HCT116 (cell line): ENCODE results near the gene SF3B4. TPM values are rescaled to one million over a fixed set of nuclear protein-coding genes. Genes with fewer than 3 reads are reported as not detected.

ENCODE experiments used
- ATAC-seq: fragments of 200-7000 bp; cut with Tn5 transposase; 2 replicates; pipeline ENCODE4 v1.9.1; 2020; ENCODE audit warnings: mild to moderate bottlenecking, moderate library complexity
- BruUV-seq: library from RNA; stranded (reverse); fragments of 400-500 nt; replicated peaks from 2 replicates; lab custom pipeline; 2021; lab: Mats Ljungman, UMichigan
- CTCF ChIA-PET: fragments of 300-600 bp; sonication (Branson Sonifier 250); formaldehyde crosslinking; loops from one replicate; lab custom pipeline; 2021; ENCODE audit warnings: antibody characterized with exemption; lab: Charles Lee
- POLR2A ChIA-PET: fragments of 300-600, 350-600 bp; sonication (Branson Sonifier 250); formaldehyde crosslinking; loops from one replicate; lab custom pipeline; 2021; ENCODE audit warnings: antibody characterized with exemption; lab: Charles Lee
- RAD21 ChIA-PET, 2 experiments: fragments of 300-600 bp; sonication (Branson Sonifier 250); formaldehyde crosslinking; loops; one replicate each; lab custom pipeline; 2023; ENCODE audit warnings: low total read pairs in 2 of 2; ENCODE audit not compliant: uncharacterized antibody in 2 of 2, unreplicated experiment in 2 of 2, low non-redundant PET in 1 of 2; lab: Charles Lee
- DNase-seq: peaks from one replicate; pipeline ENCODE4 v3.0.0-alpha.2; 2010; ENCODE audit warnings: low read depth, low spot score
- H2AFZ ChIP-seq: fragments of 200-600 bp; shearing (Covaris generic), sonication (generic); 2 replicates; pipeline ENCODE4 v1.6.1; 2017; ENCODE audit warnings: low read depth, mixed run types, mixed read lengths, antibody characterized with exemption, low read length; ENCODE audit not compliant: poor library complexity, severe bottlenecking
- H3K27ac ChIP-seq: 2 replicates; pipeline ENCODE4 v1.5.1; 2012; ENCODE audit warnings: low read depth, low read length
- H3K27me3 ChIP-seq: fragments of 200-600 bp; sonication (generic); 2 replicates; pipeline ENCODE4 v1.6.1; 2016; ENCODE audit warnings: mixed run types, low read length, mixed read lengths; ENCODE audit not compliant: insufficient read depth
- H3K36me3 ChIP-seq, 2 experiments: fragments of 200-500 bp in 1 of 2; fragments of 200-600 bp in 1 of 2; sonication (Bioruptor generic) in 1 of 2; sonication (generic) in 1 of 2; 2 replicates each; pipeline versions ENCODE4 v1.5.1 to v1.6.1; 2014 to 2016; ENCODE audit warnings: low read length in 2 of 2, inconsistent platforms in 1 of 2, mixed read lengths in 1 of 2, mixed run types in 1 of 2; ENCODE audit not compliant: insufficient read depth in 2 of 2, control insufficient read depth in 1 of 2
- H3K4me1 ChIP-seq, 2 experiments: fragments of 200-600 bp in 1 of 2; sonication (generic) in 1 of 2; 2 replicates each; pipeline versions ENCODE4 v1.5.1 to v1.6.1; 2012 to 2017; ENCODE audit warnings: low read length in 2 of 2, inconsistent platforms in 1 of 2, mild to moderate bottlenecking in 1 of 2, mixed read lengths in 1 of 2, mixed run types in 1 of 2, moderate library complexity in 1 of 2; ENCODE audit not compliant: insufficient read depth in 2 of 2, control insufficient read depth in 1 of 2
- H3K4me2 ChIP-seq: fragments of 200-600 bp; sonication (generic); 2 replicates; pipeline ENCODE4 v1.6.1; 2017; ENCODE audit warnings: mixed run types, low read length, mixed read lengths
- H3K4me3 ChIP-seq, 2 experiments: fragments of 200-600 bp in 1 of 2; sonication (generic) in 1 of 2; replicated peaks in 1 of 2; 2 replicates each; pipeline ENCODE4 v1.5.1; 2011 to 2016; ENCODE audit warnings: low read length in 2 of 2, control low read depth in 1 of 2, low read depth in 1 of 2, mild to moderate bottlenecking in 1 of 2, mixed read lengths in 1 of 2, mixed run types in 1 of 2
- H3K79me2 ChIP-seq: fragments of 200-600 bp; sonication (generic); 2 replicates; pipeline ENCODE4 v1.6.1; 2017; ENCODE audit warnings: mild to moderate bottlenecking, mixed run types, low read length, moderate library complexity, mixed read lengths; ENCODE audit not compliant: insufficient read depth
- H3K9ac ChIP-seq: fragments of 200-600 bp; sonication (generic); 2 replicates; pipeline ENCODE4 v1.6.1; 2016; ENCODE audit warnings: low read length, mixed read lengths
- H3K9me2 ChIP-seq: fragments of 200-600 bp; sonication (generic), shearing (Covaris generic); 2 replicates; pipeline ENCODE4 v1.6.1; 2017; ENCODE audit warnings: mixed run types, mild to moderate bottlenecking, moderate library complexity; ENCODE audit not compliant: insufficient read depth
- H3K9me3 ChIP-seq, 2 experiments: fragments of 200-500 bp in 1 of 2; fragments of 200-600 bp in 1 of 2; sonication (Bioruptor generic) in 1 of 2; sonication (generic) in 1 of 2; 2 replicates each; pipeline ENCODE4 v1.6.1; 2014 to 2017; ENCODE audit warnings: low read length in 2 of 2, mixed read lengths in 2 of 2, inconsistent platforms in 1 of 2, low read depth in 1 of 2, mild to moderate bottlenecking in 1 of 2, mixed run types in 1 of 2, moderate library complexity in 1 of 2; ENCODE audit not compliant: control insufficient read depth in 1 of 2, insufficient read depth in 1 of 2
- H4K20me1 ChIP-seq: fragments of 200-600 bp; sonication (generic), shearing (Covaris generic); 2 replicates; pipeline ENCODE4 v1.6.1; 2017; ENCODE audit warnings: mixed run types, mild to moderate bottlenecking, moderate library complexity; ENCODE audit not compliant: insufficient read depth
- EGR1 ChIP-seq: IDR thresholded peaks from 2 replicates; pipeline ENCODE4 v1.6.1; 2012; ENCODE audit warnings: low read depth
- EZH2 ChIP-seq: fragments of 200-600 bp; sonication (generic); IDR thresholded peaks from 2 replicates; pipeline ENCODE4 v1.6.1; 2017; ENCODE audit warnings: antibody characterized with exemption, mixed run types
- EZH2phosphoT487 ChIP-seq: fragments of 200-600 bp; IDR thresholded peaks from 2 replicates; pipeline ENCODE4 v1.6.1; 2018; ENCODE audit warnings: antibody characterized with exemption, borderline replicate concordance
- FOSL1 ChIP-seq: IDR thresholded peaks from 2 replicates; pipeline ENCODE4 v1.6.1; 2012; ENCODE audit warnings: low read depth
- JUND ChIP-seq: IDR thresholded peaks from 2 replicates; pipeline ENCODE4 v1.6.1; 2012
- POLR2A ChIP-seq: IDR thresholded peaks from 2 replicates; pipeline ENCODE4 v1.7.0; 2011; ENCODE audit warnings: borderline replicate concordance; ENCODE audit not compliant: insufficient read depth, insufficient read length; ENCODE audit errors: extremely low read depth
- POLR2AphosphoS5 ChIP-seq: IDR thresholded peaks from 2 replicates; pipeline ENCODE4 v1.6.1; 2011; ENCODE audit warnings: mild to moderate bottlenecking, low read depth, low read length, moderate library complexity
- RAD21 ChIP-seq: IDR thresholded peaks from 2 replicates; pipeline ENCODE4 v1.6.1; 2012; ENCODE audit warnings: low read depth, mild to moderate bottlenecking
- ZFX ChIP-seq: fragments of 450-650 bp; IDR thresholded peaks from 2 replicates; pipeline ENCODE4 v1.6.1; 2017
- ZNF274 ChIP-seq: fragments of 200-500 bp; sonication (Bioruptor generic); IDR thresholded peaks from 2 replicates; pipeline ENCODE4 v1.6.1; 2014; ENCODE audit warnings: mild to moderate bottlenecking, low read depth, low read length, inconsistent platforms
- intact Hi-C: fragments of 100-400 bp; cut with micrococcal nuclease; formaldehyde crosslinking; loops from 2 replicates; pipeline ENCODE4 v1.10.0; 2022
- total RNA-seq: library from RNA; stranded (reverse); gene quantifications from one replicate; pipeline ENCODE4 v1.2.1, GENCODE V29; 2021; ENCODE audit not compliant: unreplicated experiment
- TF ChIP-seq, protein P1 (sequence below): IDR thresholded peaks from 2 replicates; pipeline ENCODE4 v1.6.1; 2012
- TF ChIP-seq, protein P2 (sequence below): IDR thresholded peaks from 2 replicates; pipeline ENCODE4 v1.6.1; 2011; ENCODE audit warnings: mild to moderate bottlenecking, low read length, moderate library complexity; ENCODE audit not compliant: insufficient replicate concordance; ENCODE audit errors: extremely low read depth
- TF ChIP-seq, protein P3 (sequence below), 3 experiments: fragments of 200-600 bp in 1 of 3; sonication (generic) in 1 of 3; IDR thresholded peaks in 2 of 3; conservative IDR thresholded peaks in 1 of 3; 2 replicates each; pipeline ENCODE4 v1.5.1; 2012 to 2017; ENCODE audit warnings: low read depth in 2 of 3, low read length in 2 of 3, antibody characterized with exemption in 1 of 3, borderline replicate concordance in 1 of 3, control low read depth in 1 of 3, mild to moderate bottlenecking in 1 of 3, mixed read lengths in 1 of 3, mixed run types in 1 of 3, moderate library complexity in 1 of 3; ENCODE audit not compliant: insufficient read depth in 1 of 3
- TF ChIP-seq, protein P4 (sequence below): IDR thresholded peaks from 2 replicates; pipeline ENCODE4 v1.6.1; 2012

The SF3B4 gene
- total RNA-seq, 1 experiment from 2014 or later, result 88.5 TPM

DNA sequence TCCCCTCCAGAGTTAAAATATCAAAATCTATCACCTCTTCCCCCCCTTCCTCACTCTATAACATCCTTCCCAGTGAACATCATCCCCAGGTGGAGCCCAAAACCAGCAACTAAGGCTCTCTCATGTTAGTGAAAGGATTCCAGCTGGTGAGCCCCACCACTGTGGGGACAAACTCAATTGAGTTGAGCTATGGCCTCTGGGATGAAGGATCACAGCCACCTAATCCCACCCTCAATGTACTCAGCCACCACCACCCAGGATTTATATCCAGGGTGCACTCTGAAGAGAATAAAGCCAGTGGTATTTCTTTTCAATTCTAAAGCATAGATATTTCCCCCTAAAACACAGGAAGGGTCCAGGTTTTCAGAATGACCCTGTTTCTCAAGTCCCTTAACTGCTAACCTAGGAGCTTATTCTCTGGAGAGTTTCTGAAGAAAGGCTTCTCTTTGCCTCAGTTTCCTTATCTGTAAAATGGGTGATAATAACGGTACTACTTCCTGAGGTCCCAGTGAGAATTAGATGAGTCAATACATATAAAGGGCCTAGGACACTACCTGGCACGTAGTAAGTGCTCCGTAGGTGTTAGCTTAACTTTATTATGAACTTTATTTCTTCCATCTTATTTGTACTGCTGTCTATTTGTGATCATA lies 43.9 kb downstream of the SF3B4 start:
- no TSS peak for BruUV-seq
- TF ChIP-seq, protein P1, sequence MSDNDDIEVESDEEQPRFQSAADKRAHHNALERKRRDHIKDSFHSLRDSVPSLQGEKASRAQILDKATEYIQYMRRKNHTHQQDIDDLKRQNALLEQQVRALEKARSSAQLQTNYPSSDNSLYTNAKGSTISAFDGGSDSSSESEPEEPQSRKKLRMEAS, result no peak
- TF ChIP-seq EGR1, result no peak
- TF ChIP-seq, protein P2, sequence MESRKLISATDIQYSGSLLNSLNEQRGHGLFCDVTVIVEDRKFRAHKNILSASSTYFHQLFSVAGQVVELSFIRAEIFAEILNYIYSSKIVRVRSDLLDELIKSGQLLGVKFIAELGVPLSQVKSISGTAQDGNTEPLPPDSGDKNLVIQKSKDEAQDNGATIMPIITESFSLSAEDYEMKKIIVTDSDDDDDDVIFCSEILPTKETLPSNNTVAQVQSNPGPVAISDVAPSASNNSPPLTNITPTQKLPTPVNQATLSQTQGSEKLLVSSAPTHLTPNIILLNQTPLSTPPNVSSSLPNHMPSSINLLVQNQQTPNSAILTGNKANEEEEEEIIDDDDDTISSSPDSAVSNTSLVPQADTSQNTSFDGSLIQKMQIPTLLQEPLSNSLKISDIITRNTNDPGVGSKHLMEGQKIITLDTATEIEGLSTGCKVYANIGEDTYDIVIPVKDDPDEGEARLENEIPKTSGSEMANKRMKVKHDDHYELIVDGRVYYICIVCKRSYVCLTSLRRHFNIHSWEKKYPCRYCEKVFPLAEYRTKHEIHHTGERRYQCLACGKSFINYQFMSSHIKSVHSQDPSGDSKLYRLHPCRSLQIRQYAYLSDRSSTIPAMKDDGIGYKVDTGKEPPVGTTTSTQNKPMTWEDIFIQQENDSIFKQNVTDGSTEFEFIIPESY, result no peak
- TF ChIP-seq, all 23 proteins: peak for 0
- ATAC-seq (no peak), DNase-seq (no peak)
- H3K9me2 ChIP-seq, result no peaks in the 10 kb centered on the region
- POLR2A ChIA-PET, result interaction anchor here (1.4 to 5.4 kb wide), 2 partner anchors 34 to 40 kb away, joined by 4 to 37 read pairs; no protein-coding TSS in a partner anchor
- no peaks in the 10 kb centered on the region for H3K9me3 ChIP-seq
- H3K4me3 ChIP-seq, result no peak overlapping the region
- no peak overlapping the region for H3K9ac ChIP-seq
- peak overlapping the region; percentile 91; the same call in 1 of the 2 replicates for H3K27ac ChIP-seq
- RAD21 ChIA-PET, result no interaction called here
- intact Hi-C loops, result no loop called here
- H4K20me1 ChIP-seq, result no peaks in the 10 kb centered on the region
- CTCF ChIA-PET, result interaction anchor here (1.1 kb wide), 1 partner anchor 303 kb away, joined by 3 read pairs; no protein-coding TSS in a partner anchor
- no peaks in the 10 kb centered on the region for H3K79me2 ChIP-seq
- no peaks in the 10 kb centered on the region for H3K36me3 ChIP-seq
- H2AFZ ChIP-seq, result no peak overlapping the region
- H3K4me1 ChIP-seq, result peaks cover 14 to 37% of the 10 kb centered on the region in 2 experiments
- H3K27me3 ChIP-seq, result no peaks in the 10 kb centered on the region
- H3K4me2 ChIP-seq, result peak overlapping the region; percentile 91; the same call in 1 of the 2 replicates

DNA sequence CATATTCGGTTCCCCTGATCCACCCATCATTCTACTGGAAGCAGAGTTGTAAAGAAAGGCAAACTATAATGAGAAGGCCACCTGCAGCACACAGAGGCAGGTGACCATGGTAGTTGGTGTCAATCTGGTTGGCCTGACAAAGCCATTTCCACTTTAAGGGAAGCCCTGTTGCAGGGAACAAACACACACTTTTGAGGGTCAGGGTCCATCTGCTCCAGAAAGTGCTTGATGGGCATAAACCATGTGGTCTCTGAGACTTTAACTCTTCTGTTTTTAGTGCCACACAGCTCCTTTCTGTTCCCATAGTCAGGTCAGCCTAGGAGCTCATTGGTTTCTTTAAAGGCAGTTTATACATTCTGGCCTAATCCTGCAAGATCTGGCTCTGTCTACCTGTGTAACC lies 45.7 kb downstream of the SF3B4 start:
- Histone ChIP-seq H3K79me2 (no peaks in the 10 kb centered on the region), H3K36me3 (no peaks in the 10 kb centered on the region), H3K4me2 (no peak overlapping the region), H3K4me3 (no peak overlapping the region), H3K9me2 (no peaks in the 10 kb centered on the region), H3K27ac (no peak overlapping the region), H3K9ac (no peak overlapping the region), H4K20me1 (no peaks in the 10 kb centered on the region), H3K4me1 (peaks cover 13 to 21% of the 10 kb centered on the region in 2 experiments), H3K27me3 (no peaks in the 10 kb centered on the region), H2AFZ (no peak overlapping the region), H3K9me3 (no peaks in the 10 kb centered on the region)
- BruUV-seq, result no TSS peak
- CTCF ChIA-PET, result no interaction called here
- DNase-seq (no peak), ATAC-seq (no peak)
- RAD21 ChIA-PET, result no interaction called here
- POLR2A ChIA-PET, result no interaction called here
- intact Hi-C loops, result no loop called here
- TF ChIP-seq, protein P3, sequence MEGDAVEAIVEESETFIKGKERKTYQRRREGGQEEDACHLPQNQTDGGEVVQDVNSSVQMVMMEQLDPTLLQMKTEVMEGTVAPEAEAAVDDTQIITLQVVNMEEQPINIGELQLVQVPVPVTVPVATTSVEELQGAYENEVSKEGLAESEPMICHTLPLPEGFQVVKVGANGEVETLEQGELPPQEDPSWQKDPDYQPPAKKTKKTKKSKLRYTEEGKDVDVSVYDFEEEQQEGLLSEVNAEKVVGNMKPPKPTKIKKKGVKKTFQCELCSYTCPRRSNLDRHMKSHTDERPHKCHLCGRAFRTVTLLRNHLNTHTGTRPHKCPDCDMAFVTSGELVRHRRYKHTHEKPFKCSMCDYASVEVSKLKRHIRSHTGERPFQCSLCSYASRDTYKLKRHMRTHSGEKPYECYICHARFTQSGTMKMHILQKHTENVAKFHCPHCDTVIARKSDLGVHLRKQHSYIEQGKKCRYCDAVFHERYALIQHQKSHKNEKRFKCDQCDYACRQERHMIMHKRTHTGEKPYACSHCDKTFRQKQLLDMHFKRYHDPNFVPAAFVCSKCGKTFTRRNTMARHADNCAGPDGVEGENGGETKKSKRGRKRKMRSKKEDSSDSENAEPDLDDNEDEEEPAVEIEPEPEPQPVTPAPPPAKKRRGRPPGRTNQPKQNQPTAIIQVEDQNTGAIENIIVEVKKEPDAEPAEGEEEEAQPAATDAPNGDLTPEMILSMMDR (IDR thresholded peaks at IDR 0.05 in 2 of 3, conservative IDR thresholded peaks at IDR 0.05 in 1 of 3; ENCODE audit: borderline replicate concordance in 1 of 3, insufficient read depth in 1 of 3, low read depth in 2 of 3, low read length in 2 of 3), result no peak
- TF ChIP-seq EGR1 (no peak), POLR2AphosphoS5 (no peak), JUND (no peak), RAD21 (no peak), EZH2 (no peak), ZFX (no peak), EZH2phosphoT487 (no peak), POLR2A (no peak), ZNF274 (no peak), FOSL1 (no peak)
- TF ChIP-seq, protein P1, result no peak
- TF ChIP-seq, protein P4, sequence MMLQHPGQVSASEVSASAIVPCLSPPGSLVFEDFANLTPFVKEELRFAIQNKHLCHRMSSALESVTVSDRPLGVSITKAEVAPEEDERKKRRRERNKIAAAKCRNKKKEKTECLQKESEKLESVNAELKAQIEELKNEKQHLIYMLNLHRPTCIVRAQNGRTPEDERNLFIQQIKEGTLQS, result no peak
